Ishikawa (cell line): Measurements from ENCODE around the gene ATP1A3.

Experiments
- CEBPB ChIP-seq: IDR thresholded peaks from 2 replicates; pipeline ENCODE4 v1.6.1; 2012
- EP300 ChIP-seq: IDR thresholded peaks from 2 replicates; pipeline ENCODE4 v1.6.1; 2012; ENCODE audit warnings: borderline replicate concordance
- NFIC ChIP-seq: IDR thresholded peaks from 2 replicates; pipeline ENCODE4 v1.6.1; 2012

- TF ChIP-seq NFIC (no peak), CEBPB (no peak), EP300 (no peak)
Observed at GRCh38 chr19:41999071-41999877, 5.2 kb upstream of the ATP1A3 start.
